Uterus (tissue), 4 donors: ENCODE results near the gene TCAP. TPM values are rescaled to one million over a fixed set of nuclear protein-coding genes. Genes with fewer than 3 reads are reported as not detected.

Experiments
- DNase-seq, 2 donors: peaks; one replicate each; pipeline ENCODE4 v3.0.0-alpha.2; 2019 to 2020
- H3K27ac ChIP-seq, 2 donors: fragments of 200-600 bp; sonication (generic); 1 replicate in 1 of 2; 2 replicates in 1 of 2; pipeline ENCODE4 v1.5.1; 2016 to 2018
- H3K27me3 ChIP-seq, 2 donors: fragments of 200-600 bp; sonication (generic); one replicate each; pipeline ENCODE4 v1.5.1; 2018 to 2019; ENCODE audit warnings: control low read depth in 1 of 2
- H3K36me3 ChIP-seq, 2 donors: fragments of 200-600 bp; sonication (generic); one replicate each; pipeline ENCODE4 v1.5.1; 2019; ENCODE audit warnings: control low read depth in 1 of 2
- H3K4me1 ChIP-seq, 2 donors: fragments of 200-600 bp; sonication (generic); one replicate each; pipeline ENCODE4 v1.5.1; 2018 to 2019; ENCODE audit warnings: control low read depth in 1 of 2
- H3K4me3 ChIP-seq, 2 donors: fragments of 200-600 bp; sonication (generic); 1 replicate in 1 of 2; 2 replicates in 1 of 2; pipeline ENCODE4 v1.5.1; 2018 to 2019; ENCODE audit warnings: mild to moderate bottlenecking in 1 of 2
- H3K9me3 ChIP-seq, 2 donors: fragments of 200-600 bp; sonication (generic); one replicate each; pipeline ENCODE4 v1.5.1; 2019; ENCODE audit warnings: control low read depth in 1 of 2
- POLR2A ChIP-seq, 2 donors: fragments of 450-650 bp; IDR thresholded peaks; one replicate each; pipeline ENCODE4 v1.6.1; 2016; ENCODE audit warnings: antibody characterized with exemption in 2 of 2, mild to moderate bottlenecking in 1 of 2, moderate library complexity in 1 of 2
- intact Hi-C: fragments of 100-400 bp; cut with DNase I; formaldehyde crosslinking; loops from one replicate; pipeline ENCODE4 v1.15.1; 2023; ENCODE audit warnings: low total_unique reads
- total RNA-seq, 4 donors: library from RNA; depleted of rRNA in 3 of 4; stranded (reverse); fragments of >200 nt in 3 of 4; gene quantifications; one replicate each; pipeline versions ENCODE4 v1.1.0 to v1.2.4, GENCODE V29; 2014 to 2023
- TF ChIP-seq, protein P1 (sequence below), 4 experiments: fragments of 200-600 bp in 2 of 4; fragments of 450-650 bp in 2 of 4; sonication (generic) in 2 of 4; IDR thresholded peaks; one replicate each; pipeline ENCODE4 v1.5.1; 2016 to 2019; ENCODE audit warnings: antibody characterized with exemption in 4 of 4, mild to moderate bottlenecking in 2 of 4, moderate library complexity in 1 of 4
- donor health status: DM: yes; HTN: yes; CAD: no.

Gene TCAP
- total RNA-seq, 4 donors from 2014 or later, result 0.28 to 2.2 TPM; not detected in 2

DNA sequence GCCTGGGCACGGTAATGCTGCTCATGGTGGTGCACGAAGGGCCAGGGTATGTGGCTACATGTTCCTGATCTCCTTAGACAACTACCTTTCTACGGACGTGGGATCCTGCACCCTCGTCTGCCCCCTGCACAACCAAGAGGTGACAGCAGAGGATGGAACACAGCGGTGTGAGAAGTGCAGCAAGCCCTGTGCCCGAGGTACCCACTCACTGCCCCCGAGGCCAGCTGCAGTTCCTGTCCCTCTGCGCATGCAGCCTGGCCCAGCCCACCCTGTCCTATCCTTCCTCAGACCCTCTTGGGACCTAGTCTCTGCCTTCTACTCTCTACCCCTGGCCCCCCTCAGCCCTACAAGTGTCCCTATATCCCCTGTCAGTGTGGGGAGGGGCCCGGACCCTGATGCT is 46.7 kb downstream of the TCAP start:
- Histone ChIP-seq H3K27me3 (no peaks in the 10 kb centered on the region), H3K36me3 (no peaks in the 10 kb centered on the region), H3K4me3 (no peak overlapping the region), H3K4me1 (no peaks in the 10 kb centered on the region), H3K9me3 (no peaks in the 10 kb centered on the region), H3K27ac (no peak overlapping the region)
- DNase-seq, result no peak
- TF ChIP-seq, protein P1, sequence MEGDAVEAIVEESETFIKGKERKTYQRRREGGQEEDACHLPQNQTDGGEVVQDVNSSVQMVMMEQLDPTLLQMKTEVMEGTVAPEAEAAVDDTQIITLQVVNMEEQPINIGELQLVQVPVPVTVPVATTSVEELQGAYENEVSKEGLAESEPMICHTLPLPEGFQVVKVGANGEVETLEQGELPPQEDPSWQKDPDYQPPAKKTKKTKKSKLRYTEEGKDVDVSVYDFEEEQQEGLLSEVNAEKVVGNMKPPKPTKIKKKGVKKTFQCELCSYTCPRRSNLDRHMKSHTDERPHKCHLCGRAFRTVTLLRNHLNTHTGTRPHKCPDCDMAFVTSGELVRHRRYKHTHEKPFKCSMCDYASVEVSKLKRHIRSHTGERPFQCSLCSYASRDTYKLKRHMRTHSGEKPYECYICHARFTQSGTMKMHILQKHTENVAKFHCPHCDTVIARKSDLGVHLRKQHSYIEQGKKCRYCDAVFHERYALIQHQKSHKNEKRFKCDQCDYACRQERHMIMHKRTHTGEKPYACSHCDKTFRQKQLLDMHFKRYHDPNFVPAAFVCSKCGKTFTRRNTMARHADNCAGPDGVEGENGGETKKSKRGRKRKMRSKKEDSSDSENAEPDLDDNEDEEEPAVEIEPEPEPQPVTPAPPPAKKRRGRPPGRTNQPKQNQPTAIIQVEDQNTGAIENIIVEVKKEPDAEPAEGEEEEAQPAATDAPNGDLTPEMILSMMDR (IDR thresholded peaks at IDR 0.05), result no peak
- no peak for TF ChIP-seq POLR2A (IDR thresholded peaks at IDR 0.05)
- intact Hi-C loops, result no loop called here

DNA sequence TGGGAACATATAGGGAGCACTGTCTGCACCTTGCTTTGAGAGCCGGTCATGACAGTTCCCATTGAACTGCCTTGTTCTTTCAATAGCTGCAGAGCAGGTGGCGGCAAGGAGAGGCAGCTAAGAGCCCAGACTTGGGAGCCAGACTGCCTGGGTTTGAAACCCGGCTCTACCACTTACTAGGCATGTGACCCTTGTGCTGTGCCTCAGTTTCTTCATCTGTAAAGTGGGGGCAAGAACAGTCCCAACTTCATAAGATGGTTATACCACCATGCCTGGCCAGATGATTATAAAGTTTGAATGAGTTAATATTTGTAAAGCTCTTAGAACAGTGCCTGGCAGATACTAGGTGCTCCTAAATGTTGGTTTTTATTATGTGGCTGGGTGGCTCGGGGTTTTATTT is 49.1 kb downstream of the TCAP start:
- H3K4me1 ChIP-seq, result no peaks in the 10 kb centered on the region
- no peak for DNase-seq
- no peak overlapping the region for H3K27ac ChIP-seq
- no peak for TF ChIP-seq POLR2A (IDR thresholded peaks at IDR 0.05)
- TF ChIP-seq, protein P1 (IDR thresholded peaks at IDR 0.05), result no peak
- H3K9me3 ChIP-seq, result no peaks in the 10 kb centered on the region
- H3K27me3 ChIP-seq, result no peaks in the 10 kb centered on the region
- intact Hi-C loops, result no loop called here
- no peaks in the 10 kb centered on the region for H3K36me3 ChIP-seq
- no peak overlapping the region for H3K4me3 ChIP-seq

- DNase-seq, result no peak
- Histone ChIP-seq H3K9me3 (no peaks in the 10 kb centered on the region), H3K4me3 (no peak overlapping the region), H3K27ac (no peak overlapping the region), H3K36me3 (no peaks in the 10 kb centered on the region), H3K27me3 (no peaks in the 10 kb centered on the region), H3K4me1 (no peaks in the 10 kb centered on the region)
- intact Hi-C loops, result no loop called here
- TF ChIP-seq POLR2A (IDR thresholded peaks at IDR 0.05), result no peak
- TF ChIP-seq, protein P1 (IDR thresholded peaks at IDR 0.05), result no peak
Observed at GRCh38 chr17:39715375-39716072, 50.4 kb downstream of the TCAP start.

Other genes starting within 250 kb of the TCAP start
- 10 to 100 TPM; 19.7 to 49.6 (median 25.9) TPM for gene MED1, start 214.1 kb upstream of the TCAP start, total RNA-seq
- gene CDK12, start 203.9 kb upstream of the TCAP start, total RNA-seq, result 10 to 100 TPM; 17.9 to 86.0 (median 27.2) TPM
- not detected for gene NEUROD2, start 57.4 kb upstream of the TCAP start, total RNA-seq
- gene PPP1R1B, start 38.4 kb upstream of the TCAP start, total RNA-seq, result 10 to 100 TPM in 1 of 4 donors, under 1 TPM in 3; 0.26 to 22.0 (median 0.68) TPM
- gene STARD3, start 28.2 kb upstream of the TCAP start, total RNA-seq, result 10 to 100 TPM; 21.0 to 62.3 (median 26.0) TPM
- 1 to 10 TPM in 3 of 4 donors, not detected in 1; 3.8 to 5.0 (median 4.7) TPM for gene PNMT, start 3.1 kb downstream of the TCAP start, total RNA-seq
- 10 to 100 TPM in 3 of 4 donors, 1 to 10 TPM in 1; 4.6 to 24.8 (median 19.5) TPM for gene PGAP3, start 22.7 kb downstream of the TCAP start, total RNA-seq
- gene ERBB2, start 34.7 kb downstream of the TCAP start, total RNA-seq, result 10 to 100 TPM; 11.8 to 98.8 (median 44.6) TPM
- 100 to 1,000 TPM in 1 of 4 donors, 10 to 100 TPM in 2, 1 to 10 TPM in 1; 4.9 to 125 (median 58.5) TPM for gene MIEN1, start 65.2 kb downstream of the TCAP start, total RNA-seq
- 10 to 100 TPM in 1 of 4 donors, 1 to 10 TPM in 2, under 1 TPM in 1; 0.51 to 14.3 (median 5.6) TPM for gene GRB7, start 72.6 kb downstream of the TCAP start, total RNA-seq
- 1 to 10 TPM in 3 of 4 donors, under 1 TPM in 1; 0.88 to 2.1 (median 1.6) TPM for gene IKZF3, start 199.0 kb downstream of the TCAP start, total RNA-seq
- not detected for gene ZPBP2, start 202.9 kb downstream of the TCAP start, total RNA-seq